PC-3 (cell line): Measurements from ENCODE around the gene PPHLN1.

Source experiments
- EZH2 ChIP-seq: fragments of 300-600 bp; sonication (generic); IDR thresholded peaks from one replicate; pipeline ENCODE4 v1.6.1; 2017; ENCODE audit warnings: antibody characterized with exemption, mild to moderate bottlenecking, low read length; ENCODE audit not compliant: unreplicated experiment
- TF ChIP-seq, protein P1 (sequence below): fragments of 300-600 bp; sonication (generic); conservative IDR thresholded peaks from 2 replicates; pipeline ENCODE4 v1.5.1; 2017; ENCODE audit warnings: antibody characterized with exemption, low read depth, mild to moderate bottlenecking, low read length

DNA sequence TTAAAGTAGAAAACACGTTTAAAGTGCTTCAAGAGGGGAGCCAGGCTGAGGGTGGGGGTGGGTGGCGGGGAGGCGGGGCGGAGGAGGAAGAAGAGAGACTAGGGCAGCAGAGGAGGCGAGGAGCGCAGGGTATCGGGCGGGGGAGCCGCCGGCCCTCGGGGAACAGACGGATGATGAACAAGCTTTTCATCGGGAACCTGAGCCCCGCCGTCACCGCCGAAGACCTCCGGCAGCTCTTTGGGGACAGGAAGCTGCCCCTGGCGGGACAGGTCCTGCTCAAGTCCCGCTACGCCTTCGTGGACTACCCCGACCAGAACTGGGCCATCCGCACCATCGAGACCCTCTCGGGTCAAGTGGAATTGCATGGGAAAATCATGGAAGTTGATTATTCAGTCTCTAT, 39.2 kb upstream of the PPHLN1 start:
- no peak for TF ChIP-seq EZH2
- TF ChIP-seq, protein P1, sequence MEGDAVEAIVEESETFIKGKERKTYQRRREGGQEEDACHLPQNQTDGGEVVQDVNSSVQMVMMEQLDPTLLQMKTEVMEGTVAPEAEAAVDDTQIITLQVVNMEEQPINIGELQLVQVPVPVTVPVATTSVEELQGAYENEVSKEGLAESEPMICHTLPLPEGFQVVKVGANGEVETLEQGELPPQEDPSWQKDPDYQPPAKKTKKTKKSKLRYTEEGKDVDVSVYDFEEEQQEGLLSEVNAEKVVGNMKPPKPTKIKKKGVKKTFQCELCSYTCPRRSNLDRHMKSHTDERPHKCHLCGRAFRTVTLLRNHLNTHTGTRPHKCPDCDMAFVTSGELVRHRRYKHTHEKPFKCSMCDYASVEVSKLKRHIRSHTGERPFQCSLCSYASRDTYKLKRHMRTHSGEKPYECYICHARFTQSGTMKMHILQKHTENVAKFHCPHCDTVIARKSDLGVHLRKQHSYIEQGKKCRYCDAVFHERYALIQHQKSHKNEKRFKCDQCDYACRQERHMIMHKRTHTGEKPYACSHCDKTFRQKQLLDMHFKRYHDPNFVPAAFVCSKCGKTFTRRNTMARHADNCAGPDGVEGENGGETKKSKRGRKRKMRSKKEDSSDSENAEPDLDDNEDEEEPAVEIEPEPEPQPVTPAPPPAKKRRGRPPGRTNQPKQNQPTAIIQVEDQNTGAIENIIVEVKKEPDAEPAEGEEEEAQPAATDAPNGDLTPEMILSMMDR, result no peak
